GM08714 (cell line): Measurements from ENCODE around the gene ECI1.

Experiments used
- H3K4me3 ChIP-seq: fragments of 200-500 bp; sonication (Bioruptor generic); 2 replicates; pipeline ENCODE4 v1.5.1; 2014; ENCODE audit warnings: mild to moderate bottlenecking, low read length, inconsistent platforms
- ZNF274 ChIP-seq: IDR thresholded peaks from 2 replicates; pipeline ENCODE4 v1.6.1; 2012; ENCODE audit warnings: mild to moderate bottlenecking, low read depth, low read length

The ECI1 gene

DNA sequence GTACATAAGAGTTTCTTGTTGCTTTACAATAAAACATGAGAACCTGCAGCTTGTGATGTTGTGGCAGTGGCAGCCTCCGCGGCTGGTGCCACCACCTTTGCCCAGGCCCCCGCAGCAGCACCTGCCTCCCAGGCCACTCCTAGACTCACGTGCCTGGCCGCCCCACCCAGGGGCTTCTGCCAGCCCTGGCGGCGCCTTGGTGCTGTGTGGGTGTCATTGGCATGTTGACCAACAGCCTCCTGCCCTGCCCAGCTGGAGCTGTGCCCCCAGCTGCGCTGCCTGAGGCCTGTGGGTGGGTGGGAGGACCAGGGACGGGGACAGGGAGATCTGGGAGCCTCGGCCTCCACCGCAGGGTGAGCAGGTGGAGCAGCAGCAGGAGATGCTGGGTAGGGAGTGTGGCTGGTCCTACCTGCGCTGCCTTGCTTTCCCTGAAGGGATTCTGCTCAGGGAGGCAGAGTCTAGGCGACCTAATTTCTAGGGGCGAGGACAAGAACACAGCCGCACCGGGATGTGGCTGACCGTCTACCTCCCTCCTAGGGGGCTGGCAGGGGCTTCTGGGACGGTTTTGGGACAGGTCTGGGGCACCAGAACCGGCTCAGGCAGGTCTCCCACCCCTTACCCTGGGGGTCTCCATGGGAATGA, 15.6 kb downstream of the ECI1 start:
- no peak overlapping the region for H3K4me3 ChIP-seq
- TF ChIP-seq ZNF274: no peak

DNA sequence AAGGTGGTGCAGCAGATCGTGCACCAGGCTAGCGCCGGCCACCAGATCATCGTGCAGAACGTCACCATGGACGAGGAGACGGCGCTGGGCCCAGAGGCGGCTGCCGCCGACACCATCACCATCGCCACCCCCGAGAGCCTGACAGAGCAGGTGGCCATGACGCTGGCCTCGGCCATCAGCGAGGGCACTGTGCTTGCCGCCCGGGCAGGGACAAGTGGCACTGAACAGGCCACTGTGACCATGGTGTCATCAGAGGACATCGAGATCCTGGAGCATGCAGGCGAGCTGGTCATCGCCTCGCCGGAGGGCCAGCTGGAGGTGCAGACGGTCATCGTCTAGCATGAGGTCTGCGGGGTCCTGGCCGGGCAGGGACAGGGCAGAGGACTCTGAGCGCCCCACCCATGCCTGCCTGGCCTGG, 16.1 kb downstream of the ECI1 start:
- H3K4me3 ChIP-seq: no peak overlapping the region
- no peak for TF ChIP-seq ZNF274

DNA sequence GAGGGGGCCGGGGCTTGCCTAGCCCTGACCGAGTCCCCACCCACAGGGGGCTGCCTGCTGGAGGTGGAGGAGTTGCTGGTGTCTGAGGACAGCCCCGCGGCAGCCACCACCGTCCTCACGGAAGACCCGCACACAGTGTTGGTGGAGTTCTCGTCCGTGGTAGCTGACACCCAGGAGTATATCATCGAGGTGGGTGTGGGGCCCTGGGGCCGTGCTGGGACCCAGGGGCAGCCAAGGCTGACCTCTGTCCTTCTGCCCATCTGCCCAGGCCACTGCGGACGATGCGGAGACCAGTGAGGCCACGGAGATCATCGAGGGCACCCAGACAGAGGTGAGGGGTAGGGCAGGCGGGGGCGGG, 16.6 kb downstream of the ECI1 start:
- no peak overlapping the region for H3K4me3 ChIP-seq
- TF ChIP-seq ZNF274: no peak

DNA sequence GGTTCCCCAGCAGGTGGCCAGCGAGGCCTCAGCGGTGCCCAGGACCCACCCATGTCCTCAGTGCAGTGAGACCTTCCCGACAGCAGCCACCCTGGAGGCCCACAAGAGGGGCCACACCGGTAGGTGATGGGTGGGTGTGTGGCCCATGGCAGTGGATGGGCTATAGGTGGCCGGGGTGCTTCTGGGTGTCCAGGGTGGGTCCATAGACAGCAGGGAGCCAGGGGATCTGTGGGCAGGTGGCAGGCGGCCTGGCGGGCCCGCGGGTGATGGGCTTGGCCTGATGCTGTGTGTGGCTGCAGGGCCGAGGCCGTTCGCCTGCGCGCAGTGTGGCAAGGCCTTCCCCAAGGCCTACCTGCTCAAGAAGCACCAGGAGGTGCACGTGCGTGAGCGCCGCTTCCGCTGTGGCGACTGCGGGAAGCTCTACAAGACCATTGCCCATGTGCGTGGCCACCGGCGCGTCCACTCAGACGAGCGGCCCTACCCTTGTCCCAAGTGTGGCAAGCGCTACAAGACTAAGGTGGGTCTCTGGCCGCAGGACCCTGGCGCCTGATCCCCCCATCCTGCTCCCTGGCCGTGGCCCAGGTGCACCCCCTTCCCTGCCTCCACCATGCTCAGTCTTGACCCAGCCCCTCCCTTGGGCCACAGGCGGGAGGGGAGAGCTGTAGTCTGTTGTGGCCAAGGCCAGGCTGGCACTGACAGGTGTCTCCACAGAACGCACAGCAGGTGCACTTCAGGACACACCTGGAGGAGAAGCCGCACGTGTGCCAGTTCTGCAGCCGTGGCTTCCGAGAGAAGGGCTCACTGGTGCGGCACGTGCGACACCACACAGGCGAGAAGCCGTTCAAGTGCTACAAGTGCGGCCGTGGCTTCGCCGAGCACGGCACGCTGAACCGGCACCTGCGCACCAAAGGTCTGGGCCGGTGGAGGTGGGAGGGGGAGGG, 17.2 kb downstream of the ECI1 start:
- no peak overlapping the region for H3K4me3 ChIP-seq
- TF ChIP-seq ZNF274: no peak

DNA sequence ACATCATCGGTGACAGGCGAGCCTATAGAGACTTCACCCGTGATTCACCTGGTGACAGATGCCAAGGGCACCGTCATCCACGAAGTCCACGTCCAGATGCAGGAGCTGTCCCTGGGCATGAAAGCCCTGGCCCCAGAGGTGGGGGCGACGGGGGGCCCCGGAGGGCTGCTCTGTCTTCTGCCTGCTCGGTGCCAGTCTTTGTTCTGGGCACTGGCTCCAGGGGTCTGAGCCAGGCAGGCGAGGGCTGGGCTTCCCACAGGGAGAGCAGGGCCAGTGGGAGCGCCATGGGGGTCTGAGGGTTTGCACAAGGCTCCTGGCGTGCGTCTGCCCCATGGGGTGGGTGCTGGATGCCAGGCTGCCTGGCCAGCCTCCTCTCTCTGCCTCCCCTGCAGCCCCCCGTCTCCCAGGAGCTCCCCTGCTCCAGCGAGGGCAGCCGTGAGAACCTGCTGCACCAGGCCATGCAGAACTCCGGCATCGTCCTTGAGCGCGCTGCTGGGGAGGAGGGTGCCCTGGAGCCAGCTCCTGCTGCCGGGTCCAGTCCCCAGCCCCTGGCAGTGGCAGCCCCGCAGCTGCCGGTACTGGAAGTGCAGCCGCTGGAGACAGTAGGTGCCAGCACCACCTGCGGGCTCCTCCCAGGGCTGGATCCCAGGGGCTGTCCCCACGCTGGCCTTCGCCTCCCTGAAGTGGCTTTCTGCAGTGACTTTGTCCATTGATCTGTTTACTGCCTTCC, 18.2 kb downstream of the ECI1 start:
- no peak overlapping the region for H3K4me3 ChIP-seq
- TF ChIP-seq ZNF274: no peak

DNA sequence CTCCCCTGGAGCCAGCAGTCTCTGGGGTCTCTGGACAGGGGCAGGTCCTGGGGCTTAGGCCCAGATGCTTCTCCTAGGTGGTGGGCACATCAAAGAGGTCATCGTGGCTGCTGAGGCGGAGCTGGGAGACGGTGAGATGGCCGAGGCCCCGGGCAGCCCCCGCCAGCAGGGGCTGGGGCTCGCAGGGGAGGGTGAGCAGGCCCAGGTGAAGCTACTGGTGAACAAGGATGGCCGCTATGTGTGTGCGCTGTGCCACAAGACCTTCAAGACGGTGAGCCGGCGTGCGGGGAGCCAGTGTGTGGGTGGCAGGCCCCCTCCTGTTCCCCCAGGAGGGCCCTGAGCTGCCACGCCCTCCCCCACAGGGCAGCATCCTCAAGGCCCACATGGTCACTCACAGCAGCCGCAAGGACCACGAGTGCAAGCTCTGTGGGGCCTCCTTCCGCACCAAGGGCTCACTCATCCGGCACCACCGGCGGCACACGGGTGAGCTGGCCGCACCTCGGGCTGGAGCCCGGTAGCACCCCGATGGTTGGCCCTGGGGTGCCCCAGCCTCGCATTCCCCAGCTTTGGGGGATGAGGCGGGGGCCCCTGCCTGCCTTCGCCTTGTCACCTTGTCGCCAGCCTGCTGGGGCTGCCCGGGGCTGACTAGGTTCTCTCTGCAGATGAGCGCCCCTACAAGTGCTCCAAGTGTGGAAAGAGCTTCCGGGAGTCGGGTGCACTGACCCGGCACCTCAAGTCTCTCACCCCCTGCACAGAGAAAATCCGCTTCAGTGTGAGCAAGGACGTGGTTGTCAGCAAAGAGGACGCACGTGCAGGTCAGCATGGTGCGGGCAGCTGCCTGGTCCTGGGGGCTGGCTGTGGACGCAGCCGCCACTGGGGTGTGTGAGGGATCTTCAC, 19.0 kb downstream of the ECI1 start:
- TF ChIP-seq ZNF274: no peak
- H3K4me3 ChIP-seq: no peak overlapping the region

DNA sequence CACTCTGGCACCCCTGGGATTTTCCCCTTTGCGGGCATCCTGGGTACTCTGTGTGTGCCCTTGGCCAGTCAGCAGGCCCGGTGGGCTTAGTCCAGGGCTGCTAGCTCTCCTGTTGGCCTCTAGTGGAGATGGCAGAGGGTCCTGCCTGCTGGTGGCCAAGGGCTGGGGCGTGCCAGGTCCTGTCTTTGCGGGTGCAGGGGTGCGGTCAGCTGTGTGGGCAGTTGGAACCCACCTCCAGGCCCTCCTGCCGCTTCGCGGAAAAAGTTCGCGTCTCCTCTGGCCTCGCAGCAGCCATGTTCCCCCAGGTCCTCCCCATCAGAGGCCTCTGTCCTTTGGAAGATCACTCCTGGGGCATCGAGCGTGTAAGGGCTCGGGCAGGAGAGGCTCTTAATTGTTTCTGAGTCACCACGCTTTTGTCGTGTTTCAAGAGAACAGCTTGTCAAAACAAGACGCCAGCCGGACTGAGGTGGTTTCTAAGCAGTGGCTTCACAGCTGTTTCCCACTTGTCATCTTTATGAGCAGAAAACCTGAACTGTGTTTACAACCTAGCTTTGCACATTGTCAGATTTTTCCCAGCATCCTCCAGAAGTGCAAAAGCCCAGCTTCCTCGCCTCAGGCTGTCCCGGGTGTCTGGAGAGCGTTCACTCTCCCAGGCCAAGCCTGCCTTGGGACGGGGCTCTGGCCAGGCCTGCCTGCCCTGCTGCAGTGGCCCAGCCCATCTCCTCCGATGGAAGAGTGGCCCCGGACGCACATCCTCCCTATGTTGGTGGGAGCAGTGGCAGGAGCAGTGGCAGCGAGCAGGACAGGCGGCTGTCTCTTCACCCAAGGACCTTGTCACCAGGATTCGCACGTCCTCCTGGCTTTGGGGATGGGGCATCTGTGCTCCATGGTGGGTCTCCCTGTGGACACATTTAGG, 20.1 kb downstream of the ECI1 start:
- H3K4me3 ChIP-seq: no peak overlapping the region
- TF ChIP-seq ZNF274: no peak

DNA sequence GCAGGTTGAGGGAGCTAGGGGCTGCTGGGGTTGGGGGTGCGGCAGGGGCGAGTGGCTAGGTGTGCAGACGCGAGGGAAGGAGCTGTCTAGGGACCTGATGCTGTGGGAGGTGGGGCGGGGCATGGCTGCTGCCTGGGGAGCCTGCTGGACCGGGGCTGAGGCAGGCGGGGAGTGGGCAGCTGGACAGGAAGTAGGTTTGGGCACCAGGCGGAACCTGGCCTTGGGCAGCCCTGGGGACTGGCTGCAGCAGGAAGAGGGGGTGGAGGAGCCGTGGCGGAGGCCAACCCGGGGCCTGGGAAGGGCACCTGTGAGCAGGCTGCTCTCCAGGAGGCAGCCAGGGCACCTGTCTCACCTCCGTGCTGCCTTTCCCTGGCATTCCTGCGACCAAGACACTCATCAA, 21.0 kb downstream of the ECI1 start:
- no peak overlapping the region for H3K4me3 ChIP-seq
- TF ChIP-seq ZNF274: no peak

DNA sequence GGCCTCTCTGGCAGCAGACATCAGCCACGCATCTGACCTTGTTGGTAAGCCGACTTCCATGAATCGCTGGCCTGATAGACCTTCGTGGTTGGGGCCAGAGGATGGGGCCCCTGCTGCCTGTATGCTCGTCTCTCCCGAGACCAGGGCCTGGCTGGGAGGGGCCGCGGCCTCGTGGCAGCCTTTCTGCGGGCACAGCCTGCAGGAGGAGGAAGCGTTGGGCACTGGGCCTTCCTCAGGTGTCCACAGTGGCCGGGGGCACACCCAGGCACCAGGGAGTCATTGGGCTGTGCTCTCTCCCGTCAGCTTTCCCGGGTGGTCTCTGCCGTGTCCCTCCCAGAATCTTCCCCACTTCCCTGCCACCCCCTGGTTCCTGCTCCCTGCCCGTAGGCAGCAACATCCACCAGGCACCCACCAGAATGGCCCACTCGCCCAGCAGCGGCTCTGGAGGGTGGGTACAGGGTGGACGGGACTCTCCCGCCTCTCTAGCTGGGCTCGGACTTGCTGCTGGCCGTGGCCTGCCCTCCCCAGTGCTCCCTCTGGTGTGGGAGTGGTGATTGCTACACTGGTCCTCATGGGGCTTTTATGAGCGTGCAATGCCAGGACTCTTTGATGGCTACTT, 21.6 kb downstream of the ECI1 start:
- H3K4me3 ChIP-seq: no peak overlapping the region
- no peak for TF ChIP-seq ZNF274

DNA sequence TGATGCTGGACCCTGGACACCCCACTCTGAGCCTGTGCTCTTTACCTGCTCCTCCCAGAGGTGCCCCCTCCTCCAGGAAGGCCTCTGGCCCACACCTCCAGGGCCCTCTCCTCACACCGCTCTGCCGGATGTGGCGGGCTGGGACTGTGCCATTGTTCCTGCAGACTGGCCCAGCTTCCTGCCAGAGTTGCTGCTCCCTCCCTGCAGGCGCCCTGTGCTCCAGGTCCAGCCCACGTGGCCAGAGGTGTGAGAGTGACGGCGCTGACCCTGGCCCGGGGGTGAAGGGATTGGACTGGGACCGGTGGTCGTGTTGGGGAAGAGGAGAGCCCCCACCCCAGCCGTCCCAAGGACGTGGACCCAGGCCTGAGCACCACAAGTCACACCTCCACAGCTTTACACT, 22.3 kb downstream of the ECI1 start:
- no peak overlapping the region for H3K4me3 ChIP-seq
- no peak for TF ChIP-seq ZNF274

DNA sequence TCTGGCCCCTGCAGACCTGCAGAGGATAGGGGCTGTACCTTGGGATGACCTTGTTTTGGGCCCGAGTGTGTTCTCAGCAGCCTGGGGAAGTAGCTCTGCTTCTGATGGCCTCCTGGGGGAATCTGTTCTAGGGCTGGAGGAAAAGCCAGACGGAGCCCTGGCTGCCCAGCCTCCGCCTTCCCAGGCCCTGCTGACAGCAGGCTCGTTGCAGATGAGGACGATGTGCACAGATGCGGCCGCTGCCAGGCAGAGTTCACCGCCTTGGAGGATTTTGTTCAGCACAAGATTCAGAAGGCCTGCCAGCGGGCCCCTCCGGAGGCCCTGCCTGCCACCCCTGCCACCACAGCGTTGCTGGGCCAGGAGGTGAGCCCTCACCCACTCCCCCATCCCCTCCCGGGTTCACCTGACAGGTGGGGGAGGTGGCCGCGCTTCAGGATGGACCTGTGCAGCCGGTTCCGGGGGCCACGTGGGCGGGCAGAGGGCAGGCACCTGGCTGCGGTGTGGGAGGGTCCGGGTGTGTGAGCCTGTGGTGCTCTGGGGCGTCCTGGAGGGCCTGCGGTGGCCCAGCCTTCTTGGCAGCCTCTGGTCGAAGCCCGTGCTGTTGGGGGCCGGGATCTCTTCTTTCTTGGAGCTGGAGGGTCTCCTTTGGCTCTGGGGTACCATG, 23.1 kb downstream of the ECI1 start:
- no peak for TF ChIP-seq ZNF274
- no peak overlapping the region for H3K4me3 ChIP-seq

DNA sequence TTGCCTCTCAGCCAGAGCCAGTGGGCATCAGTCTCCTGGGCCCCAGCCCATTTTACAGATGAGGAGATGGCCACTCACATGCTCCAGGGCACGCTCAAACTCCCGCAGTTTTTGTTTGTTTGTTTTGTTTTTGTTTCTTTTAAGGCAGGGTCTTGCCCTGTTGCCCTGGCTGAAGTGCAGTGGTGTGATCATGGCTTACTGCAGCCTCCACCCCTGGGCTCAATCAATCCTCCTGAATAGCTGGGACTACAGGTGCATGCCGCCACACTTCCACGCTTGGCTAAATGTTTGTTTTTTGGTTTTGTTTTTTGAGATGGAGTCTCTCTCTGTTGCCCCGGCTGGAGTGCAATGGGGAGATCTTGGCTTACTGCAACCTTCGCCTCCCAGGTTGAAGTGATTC, 24.5 kb downstream of the ECI1 start:
- H3K4me3 ChIP-seq: no peak overlapping the region
- TF ChIP-seq ZNF274: no peak
